Neuronal stem cell (in vitro differentiated cells): ENCODE data around the gene ZFAND2B.

Experiments
- DNase-seq: peaks from one replicate; pipeline ENCODE4 v3.0.0-alpha.2; 2013; ENCODE audit warnings: low spot score
- H2AFZ ChIP-seq: one replicate; pipeline ENCODE4 v1.6.1; 2013; ENCODE audit warnings: mild to moderate bottlenecking, low read length, inconsistent platforms
- H2AK5ac ChIP-seq: 2 replicates; pipeline ENCODE4 v1.6.1; 2013; ENCODE audit warnings: low read depth, mild to moderate bottlenecking, inconsistent platforms, low read length, moderate library complexity, mixed read lengths
- H2BK120ac ChIP-seq: 2 replicates; pipeline ENCODE4 v1.6.1; 2013; ENCODE audit warnings: low read depth, mild to moderate bottlenecking, inconsistent platforms, low read length, moderate library complexity, mixed read lengths
- H2BK12ac ChIP-seq: one replicate; pipeline ENCODE4 v1.6.1; 2013; ENCODE audit warnings: low read length, inconsistent platforms
- H2BK15ac ChIP-seq: 2 replicates; pipeline ENCODE4 v1.6.1; 2013; ENCODE audit warnings: mild to moderate bottlenecking, low read length, inconsistent platforms, mixed read lengths
- H2BK5ac ChIP-seq: one replicate; pipeline ENCODE4 v1.6.1; 2013; ENCODE audit warnings: inconsistent platforms, mild to moderate bottlenecking, low read length, moderate library complexity
- H3K14ac ChIP-seq: one replicate; pipeline ENCODE4 v1.6.1; 2013; ENCODE audit warnings: low read length, inconsistent platforms
- H3K18ac ChIP-seq: 2 replicates; pipeline ENCODE4 v1.6.1; 2013; ENCODE audit warnings: low read length, inconsistent platforms
- H3K23ac ChIP-seq: 2 replicates; pipeline ENCODE4 v1.6.1; 2013; ENCODE audit warnings: low read depth, mild to moderate bottlenecking, mixed read lengths, low read length, inconsistent platforms; ENCODE audit not compliant: poor library complexity
- H3K27ac ChIP-seq: replicated peaks from 3 replicates; pipeline ENCODE4 v1.5.1; 2013; ENCODE audit warnings: low read length, inconsistent platforms
- H3K27me3 ChIP-seq, 3 experiments: 2 replicates each; pipeline ENCODE4 v1.6.1; 2013; ENCODE audit warnings: low read length in 3 of 3, mild to moderate bottlenecking in 2 of 3, inconsistent platforms in 1 of 3, low read depth in 1 of 3, mixed read lengths in 1 of 3, moderate library complexity in 1 of 3; ENCODE audit not compliant: control insufficient read depth in 3 of 3, insufficient read depth in 3 of 3
- H3K36me3 ChIP-seq, 2 donors: replicated peaks in 1 of 2; 2 replicates each; pipeline ENCODE4 v1.6.1; 2013; ENCODE audit warnings: low read length in 2 of 2; ENCODE audit not compliant: control insufficient read depth in 2 of 2, insufficient read depth in 2 of 2
- H3K4ac ChIP-seq: 2 replicates; pipeline ENCODE4 v1.6.1; 2013; ENCODE audit warnings: inconsistent platforms, mild to moderate bottlenecking, low read length, moderate library complexity
- H3K4me1 ChIP-seq, 2 donors: 1 replicate in 1 of 2; 2 replicates in 1 of 2; pipeline ENCODE4 v1.6.1; 2013; ENCODE audit warnings: low read length in 2 of 2, low read depth in 1 of 2; ENCODE audit not compliant: control insufficient read depth in 2 of 2, insufficient read depth in 1 of 2
- H3K4me2 ChIP-seq: one replicate; pipeline ENCODE4 v1.6.1; 2013; ENCODE audit warnings: mild to moderate bottlenecking, low read length, inconsistent platforms; ENCODE audit not compliant: insufficient read depth, poor library complexity, severe bottlenecking
- H3K4me3 ChIP-seq, 2 donors: 2 replicates each; pipeline ENCODE4 v1.5.1; 2013; ENCODE audit warnings: low read length in 2 of 2, mild to moderate bottlenecking in 2 of 2, inconsistent platforms in 1 of 2, moderate library complexity in 1 of 2
- H3K79me1 ChIP-seq: one replicate; pipeline ENCODE4 v1.6.1; 2013; ENCODE audit warnings: low read depth, mild to moderate bottlenecking, inconsistent platforms, low read length, moderate library complexity
- H3K9ac ChIP-seq: one replicate; pipeline ENCODE4 v1.6.1; 2013; ENCODE audit warnings: mild to moderate bottlenecking, low read depth, low read length, inconsistent platforms; ENCODE audit not compliant: poor library complexity
- H3K9me3 ChIP-seq, 2 donors: replicated peaks in 1 of 2; 2 replicates each; pipeline versions ENCODE3 to v1.6.1; 2013; ENCODE audit warnings: low read length in 2 of 2, mild to moderate bottlenecking in 2 of 2, inconsistent platforms in 1 of 2, low read depth in 1 of 2, mixed read lengths in 1 of 2, moderate library complexity in 1 of 2; ENCODE audit not compliant: control insufficient read depth in 2 of 2, insufficient read depth in 1 of 2
- H4K8ac ChIP-seq: one replicate; pipeline ENCODE4 v1.6.1; 2013; ENCODE audit warnings: low read depth, mild to moderate bottlenecking, inconsistent platforms, low read length, moderate library complexity
- H4K91ac ChIP-seq: one replicate; pipeline ENCODE4 v1.6.1; 2013; ENCODE audit warnings: low read length, low read depth, mild to moderate bottlenecking, inconsistent platforms; ENCODE audit not compliant: poor library complexity
- WGBS, 2 donors: extraction: QIAGEN DNeasy Blood & Tissue Kit; methylation state at CpG; one replicate each; pipeline ENCODE4 v1.1.7; 2013; ENCODE audit warnings: missing lambda C conversion rate in 2 of 2, mixed read lengths in 1 of 2; ENCODE audit not compliant: insufficient read length in 2 of 2, insufficient replicate concordance in 1 of 2; ENCODE audit errors: extremely low coverage in 2 of 2; 5-methylcytosine and 5-hydroxymethylcytosine counted together

Gene ZFAND2B

GRCh38 chr2:219183151-219183772 lies 23.3 kb upstream of the ZFAND2B start:
- no peak overlapping the region for H3K4ac ChIP-seq
- H3K18ac ChIP-seq, result no peak overlapping the region
- H4K91ac ChIP-seq, result no peak overlapping the region
- no peak overlapping the region for H2BK120ac ChIP-seq
- H3K27ac ChIP-seq, result no peak overlapping the region
- peaks cover 33 to 52% of the 10 kb centered on the region in 2 donors for H3K36me3 ChIP-seq
- no peak overlapping the region for H4K8ac ChIP-seq
- H3K4me2 ChIP-seq, result no peak overlapping the region
- no peak overlapping the region for H2BK12ac ChIP-seq
- DNase-seq, result no peak
- H3K79me1 ChIP-seq, result peaks cover 1% of the 10 kb centered on the region
- H2BK15ac ChIP-seq, result no peak overlapping the region
- no CpG with 5 or more reads among the region's 6 CpGs for WGBS, 2 donors
- H3K27me3 ChIP-seq, result no peaks in the 10 kb centered on the region
- H3K23ac ChIP-seq, result no peak overlapping the region
- no peak overlapping the region for H2AK5ac ChIP-seq
- no peak overlapping the region for H2AFZ ChIP-seq
- H3K9me3 ChIP-seq, result no peaks in the 10 kb centered on the region
- no peak overlapping the region for H3K4me3 ChIP-seq
- no peak overlapping the region for H3K14ac ChIP-seq
- no peak overlapping the region for H3K9ac ChIP-seq
- no peak overlapping the region for H2BK5ac ChIP-seq
- peaks cover 5 to 6% of the 10 kb centered on the region in 2 donors for H3K4me1 ChIP-seq

- no peak overlapping the region for H2BK15ac ChIP-seq
- WGBS, 2 donors, result no CpG with 5 or more reads among the region's 2 CpGs
- H3K14ac ChIP-seq, result no peak overlapping the region
- no peaks in the 10 kb centered on the region for H3K27me3 ChIP-seq
- no peaks in the 10 kb centered on the region for H3K4me1 ChIP-seq
- H2BK5ac ChIP-seq, result no peak overlapping the region
- no peak overlapping the region for H3K4ac ChIP-seq
- no peak overlapping the region for H4K91ac ChIP-seq
- H2AK5ac ChIP-seq, result no peak overlapping the region
- no peak overlapping the region for H2AFZ ChIP-seq
- no peak overlapping the region for H4K8ac ChIP-seq
- H3K18ac ChIP-seq, result no peak overlapping the region
- H3K27ac ChIP-seq, result no peak overlapping the region
- H2BK120ac ChIP-seq, result no peak overlapping the region
- H3K36me3 ChIP-seq, result peaks cover 33 to 52% of the 10 kb centered on the region in 2 donors
- no peak overlapping the region for H3K4me3 ChIP-seq
- DNase-seq, result no peak
- H3K4me2 ChIP-seq, result no peak overlapping the region
- H2BK12ac ChIP-seq, result no peak overlapping the region
- H3K9me3 ChIP-seq, result no peaks in the 10 kb centered on the region
- no peak overlapping the region for H3K9ac ChIP-seq
- no peaks in the 10 kb centered on the region for H3K79me1 ChIP-seq
- H3K23ac ChIP-seq, result no peak overlapping the region
Measured at GRCh38 chr2:219184121-219184520, 22.5 kb upstream of the ZFAND2B start.

- Histone ChIP-seq H3K4ac (no peak overlapping the region), H3K14ac (no peak overlapping the region), H4K91ac (no peak overlapping the region), H3K27me3 (no peaks in the 10 kb centered on the region), H2BK12ac (no peak overlapping the region), H3K9ac (no peak overlapping the region), H3K79me1 (no peaks in the 10 kb centered on the region), H3K4me3 (no peak overlapping the region), H2AK5ac (no peak overlapping the region), H3K9me3 (no peaks in the 10 kb centered on the region), H3K27ac (no peak overlapping the region), H3K23ac (no peak overlapping the region), H3K4me1 (no peaks in the 10 kb centered on the region), H4K8ac (no peak overlapping the region), H3K36me3 (peaks cover 14 to 26% of the 10 kb centered on the region in 2 donors), H3K18ac (no peak overlapping the region), H2BK5ac (no peak overlapping the region), H2BK15ac (no peak overlapping the region), H2BK120ac (no peak overlapping the region), H2AFZ (no peak overlapping the region), H3K4me2 (no peak overlapping the region)
- DNase-seq, result no peak
- no CpG with 5 or more reads among the region's 7 CpGs for WGBS, 2 donors
Measured at GRCh38 chr2:219186754-219187456, 19.7 kb upstream of the ZFAND2B start.

- Histone ChIP-seq H3K4me2 (no peak overlapping the region), H3K9ac (no peak overlapping the region), H3K36me3 (no peaks in the 10 kb centered on the region), H3K4ac (no peak overlapping the region), H2AFZ (no peak overlapping the region), H2BK12ac (no peak overlapping the region), H3K4me1 (peaks cover 0 to 2% of the 10 kb centered on the region in 2 donors), H3K79me1 (no peaks in the 10 kb centered on the region), H2BK5ac (no peak overlapping the region), H3K9me3 (no peaks in the 10 kb centered on the region), H2AK5ac (no peak overlapping the region), H3K27me3 (peaks cover 0 to 2% (median 0%) of the 10 kb centered on the region in 3 experiments), H2BK120ac (no peak overlapping the region), H3K14ac (no peak overlapping the region), H3K4me3 (no peak overlapping the region), H4K8ac (no peak overlapping the region), H3K18ac (no peak overlapping the region), H3K23ac (no peak overlapping the region), H3K27ac (no peak overlapping the region), H4K91ac (no peak overlapping the region), H2BK15ac (no peak overlapping the region)
- DNase-seq, result no peak
- WGBS, 2 donors, result no CpG with 5 or more reads among the region's 1 CpG
Measured at GRCh38 chr2:219197388-219197787, 9.2 kb upstream of the ZFAND2B start.
